ENCODE data around the gene GTSE1. TPM values are rescaled to one million over a fixed set of nuclear protein-coding genes. Genes with fewer than 3 reads are reported as not detected.

The GTSE1 gene
- total and polyA plus RNA-seq, 4 donors: 0.55 to 1.5 (median 0.91) TPM

DNA sequence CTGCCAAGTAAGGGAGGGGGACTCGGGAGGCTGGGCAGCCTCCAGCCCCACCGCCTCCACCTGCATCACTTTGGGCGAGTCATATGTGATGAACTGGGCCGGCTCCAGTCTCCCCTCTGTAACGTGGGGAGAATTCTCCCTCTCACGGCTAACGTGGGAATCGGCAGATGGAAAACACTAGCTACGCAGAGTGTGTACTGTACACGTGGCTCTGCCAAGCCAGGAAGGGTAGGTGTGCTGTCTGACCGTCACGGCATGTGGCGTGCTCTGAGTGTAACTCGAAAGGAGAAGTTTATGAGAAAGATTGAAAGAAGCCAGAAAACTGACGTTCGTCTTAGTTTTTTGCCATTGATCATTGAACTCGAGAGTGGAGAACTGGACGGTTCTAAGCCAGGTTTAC is 52.6 kb downstream of the GTSE1 start:
- Histone ChIP-seq H3K36me3 (ENCODE audit: control insufficient read depth in 1 of 2, insufficient read depth in 2 of 2, low read length in 1 of 2) (peaks cover 9 to 14% of the 10 kb centered on the region in 2 donors), H3K27me3 (ENCODE audit: control insufficient read depth in 1 of 2, insufficient read depth in 2 of 2, low read length in 1 of 2) (no peaks in the 10 kb centered on the region), H3K4me1 (ENCODE audit: control insufficient read depth in 1 of 2, insufficient read depth in 2 of 2, low read length in 2 of 2) (no peaks in the 10 kb centered on the region), H3K4me3 (ENCODE audit: low read length in 2 of 2) (no peak overlapping the region), H3K9me3 (ENCODE audit: control insufficient read depth, low read length) (no peaks in the 10 kb centered on the region), H3K27ac (ENCODE audit: low read depth in 1 of 2, low read length in 2 of 2) (no peak overlapping the region)
- WGBS, 2 donors: 84 to 87% methylated on average over 18 of the region's 18 CpGs
- ATAC-seq (ENCODE audit: low FRiP score) (no peak), DNase-seq (peak; percentile 19 to 57)
- intact Hi-C loops (cut with DNase I): no loop called here

DNA sequence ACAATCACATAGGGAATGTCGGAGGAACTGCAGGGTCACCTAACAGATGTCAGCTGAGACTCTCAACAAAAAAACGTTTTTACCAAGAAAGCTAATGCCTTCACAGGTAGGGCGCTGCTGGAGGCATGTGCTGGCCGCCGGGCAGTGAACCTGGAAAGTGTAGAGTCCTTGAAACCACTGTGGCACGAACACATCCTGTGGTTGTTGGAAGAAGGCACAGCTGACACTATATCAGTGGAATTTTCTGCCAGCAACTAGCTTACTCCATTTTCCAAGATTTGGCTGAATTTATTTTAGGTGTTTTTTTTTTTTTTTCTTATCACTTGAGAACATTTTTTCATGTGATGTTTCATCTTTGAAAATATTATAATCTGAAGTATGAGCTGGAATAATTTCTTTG is 53.0 kb downstream of the GTSE1 start:
- peak; percentile 31 to 55 for DNase-seq
- no peak for ATAC-seq (ENCODE audit: low FRiP score)
- WGBS, 2 donors: 54 to 61% methylated on average over 6 of the region's 6 CpGs
- Histone ChIP-seq H3K4me3 (ENCODE audit: low read length in 2 of 2) (no peak overlapping the region), H3K4me1 (ENCODE audit: control insufficient read depth in 1 of 2, insufficient read depth in 2 of 2, low read length in 2 of 2) (no peaks in the 10 kb centered on the region), H3K27me3 (ENCODE audit: control insufficient read depth in 1 of 2, insufficient read depth in 2 of 2, low read length in 1 of 2) (no peaks in the 10 kb centered on the region), H3K36me3 (ENCODE audit: control insufficient read depth in 1 of 2, insufficient read depth in 2 of 2, low read length in 1 of 2) (peaks cover 6 to 12% of the 10 kb centered on the region in 2 donors), H3K27ac (ENCODE audit: low read depth in 1 of 2, low read length in 2 of 2) (no peak overlapping the region), H3K9me3 (ENCODE audit: control insufficient read depth, low read length) (no peaks in the 10 kb centered on the region)
- intact Hi-C loops (cut with DNase I): loop anchor here in 1 of 2 donors (10.0 kb wide), 1 partner anchor 195 kb away; no protein-coding TSS in a partner anchor

- no peaks in the 10 kb centered on the region for H3K4me1 ChIP-seq (ENCODE audit: control insufficient read depth in 1 of 2, insufficient read depth in 2 of 2, low read length in 2 of 2)
- no peak overlapping the region for H3K27ac ChIP-seq (ENCODE audit: low read depth in 1 of 2, low read length in 2 of 2)
- whole genome bisulfite sequencing, 2 donors: 78 to 79% methylated on average over 7 of the region's 7 CpGs
- ATAC-seq (ENCODE audit: low FRiP score) (no peak), DNase-seq (no peak)
- no peaks in the 10 kb centered on the region for H3K27me3 ChIP-seq (ENCODE audit: control insufficient read depth in 1 of 2, insufficient read depth in 2 of 2, low read length in 1 of 2)
- peaks cover 6 to 12% of the 10 kb centered on the region in 2 donors for H3K36me3 ChIP-seq (ENCODE audit: control insufficient read depth in 1 of 2, insufficient read depth in 2 of 2, low read length in 1 of 2)
- intact Hi-C loops (cut with DNase I): loop anchor here in 1 of 2 donors (10.0 kb wide), 1 partner anchor 195 kb away; no protein-coding TSS in a partner anchor
- no peaks in the 10 kb centered on the region for H3K9me3 ChIP-seq (ENCODE audit: control insufficient read depth, low read length)
- H3K4me3 ChIP-seq (ENCODE audit: low read length in 2 of 2): no peak overlapping the region
Measured at GRCh38 chr22:46350121-46350520, 53.5 kb downstream of the GTSE1 start.

- no peaks in the 10 kb centered on the region for H3K9me3 ChIP-seq (ENCODE audit: control insufficient read depth, low read length)
- intact Hi-C loops (cut with DNase I): loop anchor here in 1 of 2 donors (10.0 kb wide), 1 partner anchor 194 kb away; no protein-coding TSS in a partner anchor
- H3K27ac ChIP-seq (ENCODE audit: low read depth in 1 of 2, low read length in 2 of 2): no peak overlapping the region
- H3K4me1 ChIP-seq (ENCODE audit: control insufficient read depth in 1 of 2, insufficient read depth in 2 of 2, low read length in 2 of 2): no peaks in the 10 kb centered on the region
- H3K27me3 ChIP-seq (ENCODE audit: control insufficient read depth in 1 of 2, insufficient read depth in 2 of 2, low read length in 1 of 2): no peaks in the 10 kb centered on the region
- H3K4me3 ChIP-seq (ENCODE audit: low read length in 2 of 2): no peak overlapping the region
- H3K36me3 ChIP-seq (ENCODE audit: control insufficient read depth in 1 of 2, insufficient read depth in 2 of 2, low read length in 1 of 2): peaks cover 6 to 12% of the 10 kb centered on the region in 2 donors
- WGBS, 2 donors: 93 to 94% methylated on average over 20 of the region's 20 CpGs
- no peak for ATAC-seq (ENCODE audit: low FRiP score)
- DNase-seq: peak; percentile 25 to 65
Measured at GRCh38 chr22:46350646-46351045, 54.0 kb downstream of the GTSE1 start.

GRCh38 chr22:46351131-46351735 is 54.6 kb downstream of the GTSE1 start:
- WGBS, 2 donors: 92% methylated on average over 28 of the region's 28 CpGs
- no peaks in the 10 kb centered on the region for H3K27me3 ChIP-seq (ENCODE audit: control insufficient read depth in 1 of 2, insufficient read depth in 2 of 2, low read length in 1 of 2)
- intact Hi-C loops (cut with DNase I): loop anchor here in 1 of 2 donors (10.0 kb wide), 1 partner anchor 194 kb away; no protein-coding TSS in a partner anchor
- H3K27ac ChIP-seq (ENCODE audit: low read depth in 1 of 2, low read length in 2 of 2): no peak overlapping the region
- DNase-seq (peak; percentile 24 to 57), ATAC-seq (ENCODE audit: low FRiP score) (no peak)
- H3K36me3 ChIP-seq (ENCODE audit: control insufficient read depth in 1 of 2, insufficient read depth in 2 of 2, low read length in 1 of 2): peaks cover 6 to 12% of the 10 kb centered on the region in 2 donors
- H3K4me1 ChIP-seq (ENCODE audit: control insufficient read depth in 1 of 2, insufficient read depth in 2 of 2, low read length in 2 of 2): no peaks in the 10 kb centered on the region
- H3K4me3 ChIP-seq (ENCODE audit: low read length in 2 of 2): no peak overlapping the region
- no peaks in the 10 kb centered on the region for H3K9me3 ChIP-seq (ENCODE audit: control insufficient read depth, low read length)

DNA sequence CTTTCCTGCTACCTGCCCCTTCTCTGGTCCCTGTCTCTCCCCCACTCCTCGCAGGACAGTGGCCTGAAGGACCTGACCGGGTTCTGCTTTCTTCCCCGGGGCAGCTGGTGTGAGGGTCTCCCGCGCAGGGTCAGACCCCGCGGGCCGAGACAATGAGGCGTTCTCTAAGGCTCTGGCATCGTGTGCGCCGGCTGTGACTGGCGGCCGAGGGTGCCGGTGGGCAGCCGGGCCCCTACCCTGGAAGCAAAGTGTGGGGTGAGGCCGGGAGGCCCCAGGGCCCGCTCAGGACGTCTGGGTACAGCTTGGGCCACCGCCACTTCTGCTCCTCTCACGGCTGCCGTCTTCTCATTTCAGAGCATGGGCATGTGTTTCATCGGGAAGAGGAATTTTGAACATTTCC is 55.1 kb downstream of the GTSE1 start:
- ATAC-seq (ENCODE audit: low FRiP score): no peak
- Histone ChIP-seq H3K27ac (ENCODE audit: low read depth in 1 of 2, low read length in 2 of 2) (no peak overlapping the region), H3K4me1 (ENCODE audit: control insufficient read depth in 1 of 2, insufficient read depth in 2 of 2, low read length in 2 of 2) (no peaks in the 10 kb centered on the region), H3K27me3 (ENCODE audit: control insufficient read depth in 1 of 2, insufficient read depth in 2 of 2, low read length in 1 of 2) (no peaks in the 10 kb centered on the region), H3K9me3 (ENCODE audit: control insufficient read depth, low read length) (no peaks in the 10 kb centered on the region), H3K4me3 (ENCODE audit: low read length in 2 of 2) (no peak overlapping the region), H3K36me3 (ENCODE audit: control insufficient read depth in 1 of 2, insufficient read depth in 2 of 2, low read length in 1 of 2) (peaks cover 3 to 12% of the 10 kb centered on the region in 2 donors)
- peak; percentile 33 to 67 for DNase-seq
- 92 to 93% methylated on average over 23 of the region's 23 CpGs for WGBS, 2 donors
- intact Hi-C loops (cut with DNase I): loop anchor here in 1 of 2 donors (10.0 kb wide), 1 partner anchor 193 kb away; no protein-coding TSS in a partner anchor

DNA sequence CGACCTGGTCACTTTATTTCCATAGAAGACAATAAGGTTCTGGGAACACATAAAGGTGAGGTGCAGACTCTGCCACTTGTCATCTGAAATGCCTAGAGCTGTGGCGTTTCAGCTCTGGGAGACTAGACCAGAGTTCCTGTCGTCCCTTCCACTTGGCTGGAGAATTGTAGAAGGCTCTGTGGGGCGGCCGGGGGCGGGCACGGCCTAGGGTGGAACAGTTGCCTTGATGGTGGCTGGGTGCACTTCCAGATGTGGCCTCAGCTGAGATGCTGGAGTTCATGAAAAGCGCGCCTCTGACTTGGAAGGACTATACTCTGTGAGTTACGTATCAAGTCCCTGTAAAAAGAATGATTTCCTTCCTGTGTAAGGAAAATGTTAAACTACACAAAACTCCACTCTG is 55.6 kb downstream of the GTSE1 start:
- Histone ChIP-seq H3K36me3 (ENCODE audit: control insufficient read depth in 1 of 2, insufficient read depth in 2 of 2, low read length in 1 of 2) (peaks cover 0 to 12% of the 10 kb centered on the region in 2 donors), H3K27ac (ENCODE audit: low read depth in 1 of 2, low read length in 2 of 2) (no peak overlapping the region), H3K9me3 (ENCODE audit: control insufficient read depth, low read length) (no peaks in the 10 kb centered on the region), H3K4me3 (ENCODE audit: low read length in 2 of 2) (no peak overlapping the region), H3K4me1 (ENCODE audit: control insufficient read depth in 1 of 2, insufficient read depth in 2 of 2, low read length in 2 of 2) (no peaks in the 10 kb centered on the region), H3K27me3 (ENCODE audit: control insufficient read depth in 1 of 2, insufficient read depth in 2 of 2, low read length in 1 of 2) (no peaks in the 10 kb centered on the region)
- DNase-seq (peak; percentile 19 to 33), ATAC-seq (ENCODE audit: low FRiP score) (no peak)
- intact Hi-C loops (cut with DNase I): loop anchor here in 1 of 2 donors (10.0 kb wide), 1 partner anchor 193 kb away; no protein-coding TSS in a partner anchor
- 84 to 87% methylated on average over 10 of the region's 10 CpGs for WGBS, 2 donors

DNA sequence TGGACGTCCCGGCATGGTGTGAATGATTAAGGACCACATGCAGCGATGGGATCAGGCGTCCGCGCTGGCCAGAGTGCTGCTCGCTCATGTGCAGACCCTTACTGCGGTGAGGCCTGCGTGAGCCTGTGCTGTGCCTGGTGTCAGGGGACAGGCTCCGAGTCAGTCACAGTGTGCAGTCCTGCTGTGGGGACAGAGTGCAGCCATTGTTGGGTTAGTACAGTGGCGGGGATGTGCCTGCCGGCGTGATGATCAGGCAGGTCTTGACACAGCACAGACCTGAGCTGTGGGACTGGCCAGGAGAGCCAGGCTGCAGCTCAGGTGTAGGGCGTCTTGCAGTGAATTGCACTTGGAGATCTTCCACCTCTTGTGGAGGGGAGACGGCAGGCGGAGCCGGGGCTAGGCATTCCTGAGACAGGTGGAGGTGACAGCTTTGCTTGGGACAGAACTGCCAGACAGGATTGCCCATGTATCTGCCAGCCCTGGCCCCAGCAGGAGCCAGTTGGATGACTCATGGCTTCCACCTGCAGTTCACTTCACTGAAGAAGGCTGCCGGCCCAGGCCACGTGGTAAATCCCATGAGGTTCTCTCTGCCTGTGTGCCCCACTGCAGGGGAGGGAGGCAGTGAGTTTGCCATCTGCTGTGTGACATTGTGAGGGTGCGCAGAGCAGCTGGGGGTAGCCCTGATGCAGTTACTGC is 56.2 kb downstream of the GTSE1 start:
- ATAC-seq (ENCODE audit: low FRiP score): no peak

More for the DNA sequence above, 56.2 kb downstream of the GTSE1 start:
- intact Hi-C loops (cut with DNase I): loop anchor here in 1 of 2 donors (10.0 kb wide), 1 partner anchor 192 kb away; no protein-coding TSS in a partner anchor
- peak; percentile 43 to 69 for DNase-seq
- Histone ChIP-seq H3K9me3 (ENCODE audit: control insufficient read depth, low read length) (no peaks in the 10 kb centered on the region), H3K27me3 (ENCODE audit: control insufficient read depth in 1 of 2, insufficient read depth in 2 of 2, low read length in 1 of 2) (no peaks in the 10 kb centered on the region), H3K36me3 (ENCODE audit: control insufficient read depth in 1 of 2, insufficient read depth in 2 of 2, low read length in 1 of 2) (peaks cover 0 to 12% of the 10 kb centered on the region in 2 donors), H3K27ac (ENCODE audit: low read depth in 1 of 2, low read length in 2 of 2) (no peak overlapping the region), H3K4me1 (ENCODE audit: control insufficient read depth in 1 of 2, insufficient read depth in 2 of 2, low read length in 2 of 2) (no peaks in the 10 kb centered on the region), H3K4me3 (ENCODE audit: low read length in 2 of 2) (no peak overlapping the region)
- WGBS, 2 donors: 74 to 81% methylated on average over 20 of the region's 20 CpGs
